ENCODE data around the gene ARHGEF6.

ARHGEF6 gene

DNA sequence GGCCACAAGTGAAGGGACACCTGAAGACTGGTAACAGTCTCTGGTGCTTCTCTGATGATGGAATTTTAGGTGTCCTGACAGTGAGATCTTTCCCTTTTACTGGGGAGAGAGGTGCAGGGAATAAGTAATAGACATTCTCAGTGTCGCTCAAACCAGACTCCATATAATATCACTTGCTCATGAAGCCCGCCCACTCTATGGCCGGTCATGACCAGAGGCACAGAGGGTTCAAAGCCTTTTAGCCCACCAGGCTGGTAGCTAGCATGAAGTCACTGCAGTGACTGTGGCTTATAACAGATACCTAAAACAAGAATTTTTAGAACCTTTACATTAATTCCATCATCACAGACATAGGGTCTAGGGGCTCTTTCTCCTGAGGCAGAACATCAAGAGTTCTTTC, 129.9 kb downstream of the ARHGEF6 start:
- no peaks in the 10 kb centered on the region for H3K9me3 ChIP-seq (replicated peaks in 1 of 2; ENCODE audit: control insufficient read depth in 2 of 2, insufficient read depth in 1 of 2, low read depth in 1 of 2, low read length in 2 of 2)
- no peak overlapping the region for H3K23ac ChIP-seq (ENCODE audit: low read depth, low read length, poor library complexity)
- no peak overlapping the region for H3K18ac ChIP-seq (ENCODE audit: low read length)
- H3K27ac ChIP-seq (replicated peaks; ENCODE audit: low read length) = no peak overlapping the region
- no peak overlapping the region for H3K4ac ChIP-seq (ENCODE audit: low read length)
- no peak overlapping the region for H3K4me3 ChIP-seq (ENCODE audit: low read length in 2 of 2)
- no CpG with 5 or more reads among the region's 3 CpGs for WGBS, 2 donors (ENCODE audit: extremely low coverage in 2 of 2, insufficient read length in 2 of 2, insufficient replicate concordance in 1 of 2)
- H3K36me3 ChIP-seq (replicated peaks in 1 of 2; ENCODE audit: control insufficient read depth in 2 of 2, insufficient read depth in 2 of 2, low read length in 2 of 2) = no peaks in the 10 kb centered on the region
- no peak overlapping the region for H4K91ac ChIP-seq (ENCODE audit: low read depth, low read length, poor library complexity)
- no peak overlapping the region for H2AFZ ChIP-seq (ENCODE audit: low read length)
- no peak overlapping the region for H3K9ac ChIP-seq (ENCODE audit: low read depth, low read length, poor library complexity)
- no peak overlapping the region for H3K14ac ChIP-seq (ENCODE audit: low read length)
- H2AK5ac ChIP-seq (ENCODE audit: low read depth, low read length) = no peak overlapping the region
- no peak overlapping the region for H2BK12ac ChIP-seq (ENCODE audit: low read length)
- no peaks in the 10 kb centered on the region for H3K79me1 ChIP-seq (ENCODE audit: low read depth, low read length)
- no peak for DNase-seq (ENCODE audit: low spot score)
- no peak overlapping the region for H4K8ac ChIP-seq (ENCODE audit: low read depth, low read length)
- H3K4me2 ChIP-seq (ENCODE audit: insufficient read depth, low read length, poor library complexity, severe bottlenecking) = no peak overlapping the region
- no peaks in the 10 kb centered on the region for H3K4me1 ChIP-seq (ENCODE audit: control insufficient read depth in 2 of 2, insufficient read depth in 1 of 2, low read depth in 1 of 2, low read length in 2 of 2)
- H2BK15ac ChIP-seq (ENCODE audit: low read length) = no peak overlapping the region
- H3K27me3 ChIP-seq (ENCODE audit: control insufficient read depth in 3 of 3, insufficient read depth in 3 of 3, low read depth in 1 of 3, low read length in 3 of 3) = peaks cover 0 to 48% (median 0%) of the 10 kb centered on the region in 3 experiments
- H2BK5ac ChIP-seq (ENCODE audit: low read length) = no peak overlapping the region
- H2BK120ac ChIP-seq (ENCODE audit: low read depth, low read length) = no peak overlapping the region

DNA sequence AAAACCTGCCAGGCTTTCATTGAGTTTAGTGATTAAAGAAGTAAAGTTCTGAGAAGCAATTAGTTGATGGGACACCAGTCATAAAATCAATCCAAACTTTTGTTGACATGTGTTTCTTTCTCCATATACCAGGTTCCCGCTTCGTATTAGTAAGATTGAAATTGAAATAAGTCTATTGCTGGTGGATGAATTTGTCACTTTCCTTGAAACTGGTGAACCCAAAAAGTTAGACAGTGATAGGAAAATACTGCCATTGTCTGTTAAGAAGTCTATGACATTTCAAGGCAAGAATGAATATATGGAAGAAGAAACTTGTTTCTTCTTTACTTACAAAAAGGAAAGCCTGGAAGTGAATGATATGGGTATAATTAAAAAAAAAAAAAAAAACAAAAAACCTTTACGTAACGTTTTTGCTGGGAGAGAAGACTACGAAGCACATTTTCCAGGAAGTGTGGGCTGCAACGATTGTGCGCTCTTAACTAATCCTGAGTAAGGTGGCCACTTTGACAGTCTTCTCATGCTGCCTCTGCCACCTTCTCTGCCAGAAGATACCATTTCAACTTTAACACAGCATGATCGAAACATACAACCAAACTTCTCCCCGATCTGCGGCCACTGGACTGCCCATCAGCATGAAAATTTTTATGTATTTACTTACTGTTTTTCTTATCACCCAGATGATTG, 132.9 kb downstream of the ARHGEF6 start, which contains the start of gene CD40LG:
CD40LG (plus strand) TSS at position 482 of the 684 bp plus-strand sequence; CDS start at position 573, 91 bp downstream.
- no peaks in the 10 kb centered on the region for H3K4me1 ChIP-seq (ENCODE audit: control insufficient read depth in 2 of 2, insufficient read depth in 1 of 2, low read depth in 1 of 2, low read length in 2 of 2)
- no peaks in the 10 kb centered on the region for H3K79me1 ChIP-seq (ENCODE audit: low read depth, low read length)
- WGBS, 2 donors (ENCODE audit: extremely low coverage in 2 of 2, insufficient read length in 2 of 2, insufficient replicate concordance in 1 of 2) = no CpG with 5 or more reads among the region's 10 CpGs

DNA sequence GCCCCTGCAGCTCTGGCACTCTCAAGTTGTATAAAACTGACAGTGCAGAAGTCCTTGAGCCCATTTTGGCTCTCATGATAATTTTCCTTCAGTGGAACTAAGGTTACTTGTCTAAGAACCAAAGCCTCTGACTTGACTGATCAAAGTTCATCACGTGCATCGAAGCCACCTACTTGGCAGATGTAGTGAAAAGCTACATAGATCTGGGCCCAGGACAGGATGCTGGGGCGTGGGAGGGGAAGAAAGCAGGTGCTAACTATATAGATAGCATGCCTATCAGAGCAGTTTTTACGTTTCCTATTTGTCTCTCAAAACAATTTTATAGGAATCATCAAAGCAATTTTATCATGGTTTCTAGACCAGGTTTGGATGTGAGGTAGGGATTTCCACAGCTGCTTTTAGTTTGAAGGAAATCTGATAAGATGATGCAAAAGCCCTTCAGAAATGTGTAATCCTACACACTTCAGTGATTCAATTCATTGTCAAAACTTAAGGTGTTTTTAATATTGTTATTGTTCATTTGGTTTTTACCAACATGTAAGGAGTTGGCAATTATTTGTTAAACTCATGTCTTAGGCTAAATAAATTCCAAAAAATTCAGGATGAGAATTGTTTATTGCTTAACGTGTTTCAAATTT, 134.0 kb downstream of the ARHGEF6 start:
- no peak overlapping the region for H3K4me2 ChIP-seq (ENCODE audit: insufficient read depth, low read length, poor library complexity, severe bottlenecking)
- no peak for DNase-seq (ENCODE audit: low spot score)
- H3K9me3 ChIP-seq (replicated peaks in 1 of 2; ENCODE audit: control insufficient read depth in 2 of 2, insufficient read depth in 1 of 2, low read depth in 1 of 2, low read length in 2 of 2) = no peaks in the 10 kb centered on the region
- no peak overlapping the region for H3K9ac ChIP-seq (ENCODE audit: low read depth, low read length, poor library complexity)
- H2BK120ac ChIP-seq (ENCODE audit: low read depth, low read length) = no peak overlapping the region
- H2BK5ac ChIP-seq (ENCODE audit: low read length) = no peak overlapping the region
- H3K18ac ChIP-seq (ENCODE audit: low read length) = no peak overlapping the region
- H2AFZ ChIP-seq (ENCODE audit: low read length) = no peak overlapping the region
- H4K91ac ChIP-seq (ENCODE audit: low read depth, low read length, poor library complexity) = no peak overlapping the region
- H3K27ac ChIP-seq (replicated peaks; ENCODE audit: low read length) = no peak overlapping the region
- WGBS, 2 donors (ENCODE audit: extremely low coverage in 2 of 2, insufficient read length in 2 of 2, insufficient replicate concordance in 1 of 2) = no CpG with 5 or more reads among the region's 5 CpGs
- no peaks in the 10 kb centered on the region for H3K36me3 ChIP-seq (replicated peaks in 1 of 2; ENCODE audit: control insufficient read depth in 2 of 2, insufficient read depth in 2 of 2, low read length in 2 of 2)
- H4K8ac ChIP-seq (ENCODE audit: low read depth, low read length) = no peak overlapping the region
- no peak overlapping the region for H2AK5ac ChIP-seq (ENCODE audit: low read depth, low read length)
- H3K23ac ChIP-seq (ENCODE audit: low read depth, low read length, poor library complexity) = no peak overlapping the region
- H3K27me3 ChIP-seq (ENCODE audit: control insufficient read depth in 3 of 3, insufficient read depth in 3 of 3, low read depth in 1 of 3, low read length in 3 of 3) = peaks cover 0 to 42% (median 0%) of the 10 kb centered on the region in 3 experiments
- no peak overlapping the region for H3K4me3 ChIP-seq (ENCODE audit: low read length in 2 of 2)
- no peak overlapping the region for H2BK12ac ChIP-seq (ENCODE audit: low read length)
- no peak overlapping the region for H3K4ac ChIP-seq (ENCODE audit: low read length)
- H2BK15ac ChIP-seq (ENCODE audit: low read length) = no peak overlapping the region
- no peak overlapping the region for H3K14ac ChIP-seq (ENCODE audit: low read length)
- no peaks in the 10 kb centered on the region for H3K4me1 ChIP-seq (ENCODE audit: control insufficient read depth in 2 of 2, insufficient read depth in 1 of 2, low read depth in 1 of 2, low read length in 2 of 2)
- H3K79me1 ChIP-seq (ENCODE audit: low read depth, low read length) = no peaks in the 10 kb centered on the region

More for the DNA sequence above, 132.9 kb downstream of the ARHGEF6 start, which contains the start of gene CD40LG:
- no peak within 1 kb of the TSS for H2BK15ac ChIP-seq (ENCODE audit: low read length)
- H3K27me3 ChIP-seq (ENCODE audit: control insufficient read depth in 3 of 3, insufficient read depth in 3 of 3, low read depth in 1 of 3, low read length in 3 of 3) = peaks cover 0 to 48% (median 0%) of the 10 kb centered on the region in 3 experiments
- H3K27ac ChIP-seq (replicated peaks; ENCODE audit: low read length) = no peak within 1 kb of the TSS
- DNase-seq (ENCODE audit: low spot score) = no peak
- H3K23ac ChIP-seq (ENCODE audit: low read depth, low read length, poor library complexity) = no peak within 1 kb of the TSS
- no peak within 1 kb of the TSS for H4K8ac ChIP-seq (ENCODE audit: low read depth, low read length)
- no peak within 1 kb of the TSS for H3K9ac ChIP-seq (ENCODE audit: low read depth, low read length, poor library complexity)
- no peak within 1 kb of the TSS for H2AFZ ChIP-seq (ENCODE audit: low read length)
- H3K4me3 ChIP-seq (ENCODE audit: low read length in 2 of 2) = no peak within 1 kb of the TSS
- no peaks in the 10 kb centered on the region for H3K9me3 ChIP-seq (replicated peaks in 1 of 2; ENCODE audit: control insufficient read depth in 2 of 2, insufficient read depth in 1 of 2, low read depth in 1 of 2, low read length in 2 of 2)
- no peak within 1 kb of the TSS for H2AK5ac ChIP-seq (ENCODE audit: low read depth, low read length)
- no peak within 1 kb of the TSS for H2BK120ac ChIP-seq (ENCODE audit: low read depth, low read length)
- no peak within 1 kb of the TSS for H2BK12ac ChIP-seq (ENCODE audit: low read length)
- no peak within 1 kb of the TSS for H4K91ac ChIP-seq (ENCODE audit: low read depth, low read length, poor library complexity)
- H3K4ac ChIP-seq (ENCODE audit: low read length) = no peak within 1 kb of the TSS
- no peak within 1 kb of the TSS for H3K4me2 ChIP-seq (ENCODE audit: insufficient read depth, low read length, poor library complexity, severe bottlenecking)
- H3K18ac ChIP-seq (ENCODE audit: low read length) = no peak within 1 kb of the TSS
- no peak within 1 kb of the TSS for H3K14ac ChIP-seq (ENCODE audit: low read length)
- no peak within 1 kb of the TSS for H2BK5ac ChIP-seq (ENCODE audit: low read length)
- no peaks in the 10 kb centered on the region for H3K36me3 ChIP-seq (replicated peaks in 1 of 2; ENCODE audit: control insufficient read depth in 2 of 2, insufficient read depth in 2 of 2, low read length in 2 of 2)

DNA sequence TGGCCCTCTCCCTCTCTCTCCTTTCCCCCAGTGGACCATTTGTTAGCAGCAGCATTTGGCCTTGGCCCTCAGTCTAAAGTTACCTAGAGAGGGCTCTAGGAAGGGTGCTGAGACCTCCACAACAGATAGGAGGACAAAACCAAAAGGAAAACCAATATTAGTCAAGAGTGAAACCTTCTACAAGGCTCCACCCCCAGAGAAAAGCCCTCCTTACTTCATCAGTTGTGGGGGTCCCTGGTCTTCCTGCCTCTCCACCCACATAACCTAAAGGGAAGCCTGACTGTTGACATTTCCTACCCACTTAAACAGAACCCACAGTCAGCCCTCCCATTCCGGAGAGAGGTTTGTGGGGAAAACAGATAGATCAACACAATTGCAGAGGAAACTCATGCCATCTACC, 137.5 kb downstream of the ARHGEF6 start:
- Histone ChIP-seq H3K18ac (ENCODE audit: low read length) (no peak overlapping the region), H2BK12ac (ENCODE audit: low read length) (no peak overlapping the region), H4K8ac (ENCODE audit: low read depth, low read length) (no peak overlapping the region), H3K9ac (ENCODE audit: low read depth, low read length, poor library complexity) (no peak overlapping the region), H2BK120ac (ENCODE audit: low read depth, low read length) (no peak overlapping the region), H3K79me1 (ENCODE audit: low read depth, low read length) (no peaks in the 10 kb centered on the region), H3K27ac (replicated peaks; ENCODE audit: low read length) (no peak overlapping the region), H3K36me3 (replicated peaks in 1 of 2; ENCODE audit: control insufficient read depth in 2 of 2, insufficient read depth in 2 of 2, low read length in 2 of 2) (no peaks in the 10 kb centered on the region), H3K23ac (ENCODE audit: low read depth, low read length, poor library complexity) (no peak overlapping the region), H2BK15ac (ENCODE audit: low read length) (no peak overlapping the region), H3K27me3 (ENCODE audit: control insufficient read depth in 3 of 3, insufficient read depth in 3 of 3, low read depth in 1 of 3, low read length in 3 of 3) (peaks cover 0 to 30% (median 0%) of the 10 kb centered on the region in 3 experiments), H3K14ac (ENCODE audit: low read length) (no peak overlapping the region), H2BK5ac (ENCODE audit: low read length) (no peak overlapping the region), H3K4me1 (ENCODE audit: control insufficient read depth in 2 of 2, insufficient read depth in 1 of 2, low read depth in 1 of 2, low read length in 2 of 2) (no peaks in the 10 kb centered on the region), H3K4me2 (ENCODE audit: insufficient read depth, low read length, poor library complexity, severe bottlenecking) (no peak overlapping the region), H2AK5ac (ENCODE audit: low read depth, low read length) (no peak overlapping the region), H3K4ac (ENCODE audit: low read length) (no peak overlapping the region), H4K91ac (ENCODE audit: low read depth, low read length, poor library complexity) (no peak overlapping the region), H3K9me3 (replicated peaks in 1 of 2; ENCODE audit: control insufficient read depth in 2 of 2, insufficient read depth in 1 of 2, low read depth in 1 of 2, low read length in 2 of 2) (no peaks in the 10 kb centered on the region), H2AFZ (ENCODE audit: low read length) (no peak overlapping the region), H3K4me3 (ENCODE audit: low read length in 2 of 2) (no peak overlapping the region)
- no peak for DNase-seq (ENCODE audit: low spot score)
- no CpG with 5 or more reads among the region's 1 CpG for WGBS, 2 donors (ENCODE audit: extremely low coverage in 2 of 2, insufficient read length in 2 of 2, insufficient replicate concordance in 1 of 2)

Measured in neuronal stem cell (in vitro differentiated cells).